Hepatocyte (in vitro differentiated cells): ENCODE results near the gene MSI2. TPM values are rescaled to one million over a fixed set of nuclear protein-coding genes. Genes with fewer than 3 reads are reported as not detected.

Experiments used
- DNase-seq: peaks from one replicate; pipeline ENCODE4 v3.0.0-alpha.2; 2016; ENCODE audit warnings: low spot score
- H2AFZ ChIP-seq: fragments of 200-600 bp; sonication (generic); 2 replicates; pipeline ENCODE4 v1.6.0; 2016; ENCODE audit warnings: antibody characterized with exemption, mild to moderate bottlenecking
- H3K27ac ChIP-seq: fragments of 200-600 bp; sonication (generic); 2 replicates; pipeline ENCODE4 v1.5.1; 2016; ENCODE audit warnings: mild to moderate bottlenecking
- H3K27me3 ChIP-seq: fragments of 200-600 bp; sonication (generic); 2 replicates; pipeline ENCODE4 v1.6.1; 2016
- H3K36me3 ChIP-seq: fragments of 200-600 bp; sonication (generic); replicated peaks from 2 replicates; pipeline ENCODE4 v1.5.1; 2016; ENCODE audit warnings: low read depth; ENCODE audit not compliant: insufficient read depth
- H3K4me1 ChIP-seq: fragments of 200-600 bp; sonication (generic); 2 replicates; pipeline ENCODE4 v1.5.1; 2016; ENCODE audit warnings: mild to moderate bottlenecking, moderate library complexity; ENCODE audit not compliant: insufficient read depth
- H3K4me2 ChIP-seq: fragments of 200-600 bp; sonication (generic); 2 replicates; pipeline ENCODE4 v1.6.0; 2016
- H3K4me3 ChIP-seq: fragments of 200-600 bp; sonication (generic); 2 replicates; pipeline ENCODE4 v1.5.1; 2016; ENCODE audit warnings: mild to moderate bottlenecking
- H3K79me2 ChIP-seq: fragments of 200-600 bp; sonication (generic); 2 replicates; pipeline ENCODE4 v1.6.0; 2017; ENCODE audit warnings: mild to moderate bottlenecking
- H3K9me2 ChIP-seq: fragments of 200-600 bp; sonication (generic); replicated peaks from 2 replicates; pipeline ENCODE4 v1.6.0; 2017; ENCODE audit warnings: mild to moderate bottlenecking; ENCODE audit not compliant: insufficient read depth
- H3K9me3 ChIP-seq: fragments of 200-600 bp; sonication (generic); 2 replicates; pipeline ENCODE4 v1.5.1; 2016; ENCODE audit warnings: low read depth, mild to moderate bottlenecking
- H4K20me1 ChIP-seq: fragments of 200-600 bp; sonication (generic); 2 replicates; pipeline ENCODE4 v1.6.0; 2016; ENCODE audit warnings: mild to moderate bottlenecking; ENCODE audit not compliant: insufficient read depth, poor library complexity, severe bottlenecking
- EZH2 ChIP-seq: fragments of 200-600 bp; sonication (generic); IDR thresholded peaks from 2 replicates; pipeline ENCODE4 v1.6.1; 2016; ENCODE audit warnings: antibody characterized with exemption, mild to moderate bottlenecking, borderline replicate concordance
- EZH2phosphoT487 ChIP-seq: fragments of 200-600 bp; sonication (generic); IDR thresholded peaks from one replicate; pipeline ENCODE4 v1.6.1; 2018; ENCODE audit warnings: antibody characterized with exemption, mild to moderate bottlenecking, low read depth, moderate library complexity; ENCODE audit not compliant: unreplicated experiment, severe bottlenecking
- WGBS: methylation state at CpG from one replicate; pipeline ENCODE4 v1.1.6; 2016; ENCODE audit warnings: low lambda C conversion rate; ENCODE audit errors: missing lambda C conversion rate; 5-methylcytosine and 5-hydroxymethylcytosine counted together
- polyA plus RNA-seq: library from polyadenylated mRNA; unstranded; fragments of >200 nt; fragmentation: Nextera tagmentation; extraction: Ambion mirVana; gene quantifications from 2 replicates; pipeline ENCODE4 v1.2.1, GENCODE V29; 2016
- total RNA-seq: library from RNA; depleted of rRNA; stranded (reverse); fragments of >200 nt; gene quantifications from 2 replicates; pipeline ENCODE4 v1.2.3, GENCODE V29; 2014
- TF ChIP-seq, protein P1 (sequence below): fragments of 200-600 bp; sonication (generic); IDR thresholded peaks from 2 replicates; pipeline ENCODE4 v1.5.1; 2016; ENCODE audit warnings: antibody characterized with exemption, mild to moderate bottlenecking; ENCODE audit not compliant: poor library complexity

MSI2 gene
- total and polyA plus RNA-seq, 2 experiments from 2014 or later, result 16.1 to 60.6 TPM

- no peak for DNase-seq
- Histone ChIP-seq H3K9me3 (peaks cover 6% of the 10 kb centered on the region), H2AFZ (no peak overlapping the region), H3K79me2 (peaks cover 74% of the 10 kb centered on the region), H3K4me1 (peaks cover 7% of the 10 kb centered on the region), H3K27me3 (no peaks in the 10 kb centered on the region), H3K4me3 (no peak overlapping the region), H3K9me2 (no peaks in the 10 kb centered on the region), H3K27ac (peak overlapping the region; percentile 17), H3K36me3 (no peaks in the 10 kb centered on the region), H3K4me2 (peak overlapping the region; percentile 6), H4K20me1 (no peaks in the 10 kb centered on the region)
- no peak for TF ChIP-seq EZH2
- TF ChIP-seq, protein P1, sequence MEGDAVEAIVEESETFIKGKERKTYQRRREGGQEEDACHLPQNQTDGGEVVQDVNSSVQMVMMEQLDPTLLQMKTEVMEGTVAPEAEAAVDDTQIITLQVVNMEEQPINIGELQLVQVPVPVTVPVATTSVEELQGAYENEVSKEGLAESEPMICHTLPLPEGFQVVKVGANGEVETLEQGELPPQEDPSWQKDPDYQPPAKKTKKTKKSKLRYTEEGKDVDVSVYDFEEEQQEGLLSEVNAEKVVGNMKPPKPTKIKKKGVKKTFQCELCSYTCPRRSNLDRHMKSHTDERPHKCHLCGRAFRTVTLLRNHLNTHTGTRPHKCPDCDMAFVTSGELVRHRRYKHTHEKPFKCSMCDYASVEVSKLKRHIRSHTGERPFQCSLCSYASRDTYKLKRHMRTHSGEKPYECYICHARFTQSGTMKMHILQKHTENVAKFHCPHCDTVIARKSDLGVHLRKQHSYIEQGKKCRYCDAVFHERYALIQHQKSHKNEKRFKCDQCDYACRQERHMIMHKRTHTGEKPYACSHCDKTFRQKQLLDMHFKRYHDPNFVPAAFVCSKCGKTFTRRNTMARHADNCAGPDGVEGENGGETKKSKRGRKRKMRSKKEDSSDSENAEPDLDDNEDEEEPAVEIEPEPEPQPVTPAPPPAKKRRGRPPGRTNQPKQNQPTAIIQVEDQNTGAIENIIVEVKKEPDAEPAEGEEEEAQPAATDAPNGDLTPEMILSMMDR, result no peak
- TF ChIP-seq EZH2phosphoT487, result no peak
- 45% methylated on average over 8 of the region's 8 CpGs for WGBS
Measured at GRCh38 chr17:57396511-57396921, 140.2 kb downstream of the MSI2 start.

DNA sequence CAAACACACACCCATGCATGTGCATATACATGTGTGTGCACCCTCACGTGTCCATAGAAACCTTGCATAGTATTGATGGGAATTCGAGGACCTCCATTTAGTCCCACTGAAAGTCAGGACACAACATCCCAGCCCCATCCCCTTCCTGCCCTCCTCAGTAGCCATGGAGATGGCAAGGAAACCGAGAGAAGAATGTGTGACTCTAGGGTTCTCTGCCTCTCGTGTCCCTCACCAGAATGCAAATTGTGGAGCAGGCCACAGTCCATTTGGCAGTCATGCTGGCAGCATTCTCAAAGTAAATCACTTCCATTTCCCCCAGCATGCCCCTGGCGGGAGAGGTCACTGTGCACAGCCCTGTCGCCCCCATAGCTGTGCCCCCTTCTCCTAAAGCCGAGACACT lies 141.1 kb downstream of the MSI2 start:
- Histone ChIP-seq H3K4me2 (no peak overlapping the region), H3K79me2 (peaks cover 74% of the 10 kb centered on the region), H3K27ac (no peak overlapping the region), H3K9me3 (peaks cover 6% of the 10 kb centered on the region), H4K20me1 (no peaks in the 10 kb centered on the region), H3K9me2 (no peaks in the 10 kb centered on the region), H3K27me3 (no peaks in the 10 kb centered on the region), H3K4me3 (no peak overlapping the region), H3K4me1 (peaks cover 7% of the 10 kb centered on the region), H2AFZ (no peak overlapping the region), H3K36me3 (no peaks in the 10 kb centered on the region)
- 96% methylated on average over 7 of the region's 7 CpGs for WGBS
- no peak for DNase-seq
- TF ChIP-seq EZH2, result no peak
- no peak for TF ChIP-seq EZH2phosphoT487
- TF ChIP-seq, protein P1, result no peak

DNA sequence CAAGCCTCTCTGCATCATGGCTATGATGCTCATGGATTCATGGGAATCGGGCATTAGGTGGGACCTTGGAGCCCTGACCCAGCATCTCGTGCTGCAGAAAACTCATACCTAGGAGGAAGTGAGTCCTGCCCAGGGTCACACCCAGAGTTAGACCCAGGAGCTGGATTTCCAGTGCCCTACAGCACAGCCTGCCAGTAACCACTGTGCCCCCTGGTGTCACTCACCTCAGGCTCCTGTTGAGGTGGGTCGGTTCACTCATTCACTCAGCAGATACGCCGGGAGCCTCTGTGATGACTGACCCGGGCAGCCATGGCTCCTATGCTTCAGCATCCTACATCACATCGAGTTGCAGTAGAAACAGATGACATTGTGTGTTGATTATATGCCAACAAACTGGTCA lies 143.4 kb downstream of the MSI2 start:
- Histone ChIP-seq H3K27me3 (no peaks in the 10 kb centered on the region), H3K4me3 (no peak overlapping the region), H3K9me3 (no peaks in the 10 kb centered on the region), H2AFZ (no peak overlapping the region), H3K36me3 (no peaks in the 10 kb centered on the region), H4K20me1 (no peaks in the 10 kb centered on the region), H3K9me2 (no peaks in the 10 kb centered on the region), H3K4me2 (no peak overlapping the region), H3K79me2 (peaks cover 61% of the 10 kb centered on the region), H3K27ac (no peak overlapping the region), H3K4me1 (peaks cover 7% of the 10 kb centered on the region)
- TF ChIP-seq EZH2 (no peak), EZH2phosphoT487 (no peak)
- TF ChIP-seq, protein P1, result no peak
- DNase-seq, result no peak
- 96% methylated on average over 7 of the region's 7 CpGs for WGBS

DNA sequence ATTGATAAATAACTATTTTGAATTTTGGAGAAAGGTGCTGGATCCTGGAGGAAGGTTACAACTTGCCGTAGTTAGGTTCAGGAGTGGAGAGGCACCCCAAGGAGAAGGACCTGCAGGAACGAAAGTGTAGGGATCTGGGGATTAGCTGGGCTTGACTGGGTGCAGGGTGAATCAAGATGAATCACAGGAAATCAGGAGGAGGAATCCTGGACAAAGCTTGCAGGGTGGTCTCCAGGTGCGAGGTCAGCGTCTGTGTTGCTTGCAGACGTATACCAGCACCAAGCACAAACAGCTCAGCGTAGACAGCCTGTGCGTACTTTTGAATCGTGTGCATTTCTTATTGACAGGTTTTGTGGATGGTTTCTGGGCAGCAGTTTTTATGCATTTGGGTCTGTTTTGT lies 144.3 kb downstream of the MSI2 start:
- Histone ChIP-seq H3K27ac (no peak overlapping the region), H3K9me3 (no peaks in the 10 kb centered on the region), H3K9me2 (no peaks in the 10 kb centered on the region), H3K4me2 (no peak overlapping the region), H3K27me3 (no peaks in the 10 kb centered on the region), H3K36me3 (no peaks in the 10 kb centered on the region), H3K79me2 (peaks cover 55% of the 10 kb centered on the region), H3K4me3 (no peak overlapping the region), H4K20me1 (no peaks in the 10 kb centered on the region), H2AFZ (no peak overlapping the region), H3K4me1 (peaks cover 7% of the 10 kb centered on the region)
- no peak for TF ChIP-seq EZH2
- TF ChIP-seq, protein P1, result no peak
- DNase-seq, result no peak
- WGBS, result 64% methylated on average over 8 of the region's 8 CpGs
